ENCODE measurements around the gene FLYWCH1. TPM values are rescaled to one million over a fixed set of nuclear protein-coding genes. Genes with fewer than 3 reads are reported as not detected.

Gene FLYWCH1
- total and polyA plus RNA-seq, 2 donors (not counting 1 experiment from before 2014, with no cell fraction given), result 12.0 to 58.5 TPM

GRCh38 chr16:2866431-2866830, 45.3 kb upstream of the FLYWCH1 start:
- H3K4me3 ChIP-seq (replicated peaks in 1 of 4; ENCODE audit: control extremely low read depth in 1 of 4, insufficient read depth in 1 of 4, low read depth in 3 of 4, low read length in 4 of 4), result no peak overlapping the region
- H3K4me2 ChIP-seq (ENCODE audit: extremely low read depth, insufficient read depth, low read length), result no peak overlapping the region
- H3K27me3 ChIP-seq (ENCODE audit: control insufficient read depth, insufficient read depth, low read length), result no peaks in the 10 kb centered on the region
- no peaks in the 10 kb centered on the region for H3K79me2 ChIP-seq (ENCODE audit: control insufficient read depth, insufficient read depth, low read length)
- no peak for DNase-seq (ENCODE audit: low read depth in 2 of 2)
- no peaks in the 10 kb centered on the region for H4K20me1 ChIP-seq (ENCODE audit: control insufficient read depth, extremely low read depth, insufficient read depth, low read length)
- no peaks in the 10 kb centered on the region for H3K4me1 ChIP-seq (ENCODE audit: control insufficient read depth, extremely low read depth, insufficient read depth, low read length)
- no peak overlapping the region for H2AFZ ChIP-seq (ENCODE audit: low read length)
- TF ChIP-seq, protein P1, sequence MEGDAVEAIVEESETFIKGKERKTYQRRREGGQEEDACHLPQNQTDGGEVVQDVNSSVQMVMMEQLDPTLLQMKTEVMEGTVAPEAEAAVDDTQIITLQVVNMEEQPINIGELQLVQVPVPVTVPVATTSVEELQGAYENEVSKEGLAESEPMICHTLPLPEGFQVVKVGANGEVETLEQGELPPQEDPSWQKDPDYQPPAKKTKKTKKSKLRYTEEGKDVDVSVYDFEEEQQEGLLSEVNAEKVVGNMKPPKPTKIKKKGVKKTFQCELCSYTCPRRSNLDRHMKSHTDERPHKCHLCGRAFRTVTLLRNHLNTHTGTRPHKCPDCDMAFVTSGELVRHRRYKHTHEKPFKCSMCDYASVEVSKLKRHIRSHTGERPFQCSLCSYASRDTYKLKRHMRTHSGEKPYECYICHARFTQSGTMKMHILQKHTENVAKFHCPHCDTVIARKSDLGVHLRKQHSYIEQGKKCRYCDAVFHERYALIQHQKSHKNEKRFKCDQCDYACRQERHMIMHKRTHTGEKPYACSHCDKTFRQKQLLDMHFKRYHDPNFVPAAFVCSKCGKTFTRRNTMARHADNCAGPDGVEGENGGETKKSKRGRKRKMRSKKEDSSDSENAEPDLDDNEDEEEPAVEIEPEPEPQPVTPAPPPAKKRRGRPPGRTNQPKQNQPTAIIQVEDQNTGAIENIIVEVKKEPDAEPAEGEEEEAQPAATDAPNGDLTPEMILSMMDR (conservative IDR thresholded peaks at IDR 0.05 in 1 of 2, IDR thresholded peaks at IDR 0.05 in 1 of 2; ENCODE audit: low read depth in 1 of 2, low read length in 2 of 2), result no peak
- TF ChIP-seq EZH2 (IDR thresholded peaks at IDR 0.05; ENCODE audit: low read length, missing control alignments), result no peak
- no peak overlapping the region for H3K27ac ChIP-seq (ENCODE audit: insufficient read depth, low read length)
- H3K36me3 ChIP-seq (ENCODE audit: control insufficient read depth, insufficient read depth, low read length), result no peaks in the 10 kb centered on the region
- H3K9ac ChIP-seq (ENCODE audit: insufficient read depth, low read length), result no peak overlapping the region
- H3K9me3 ChIP-seq (ENCODE audit: control insufficient read depth, insufficient read depth, low read depth, low read length), result no peaks in the 10 kb centered on the region

GRCh38 chr16:2867661-2867986, 44.1 kb upstream of the FLYWCH1 start:
- Histone ChIP-seq H3K9me3 (ENCODE audit: control insufficient read depth, insufficient read depth, low read depth, low read length) (no peaks in the 10 kb centered on the region), H3K4me2 (ENCODE audit: extremely low read depth, insufficient read depth, low read length) (peak overlapping the region; percentile 75), H3K27ac (ENCODE audit: insufficient read depth, low read length) (peak overlapping the region; percentile 91), H3K4me1 (ENCODE audit: control insufficient read depth, extremely low read depth, insufficient read depth, low read length) (no peaks in the 10 kb centered on the region), H2AFZ (ENCODE audit: low read length) (peak overlapping the region; percentile 97), H3K36me3 (ENCODE audit: control insufficient read depth, insufficient read depth, low read length) (no peaks in the 10 kb centered on the region), H3K4me3 (replicated peaks in 1 of 4; ENCODE audit: control extremely low read depth in 1 of 4, insufficient read depth in 1 of 4, low read depth in 3 of 4, low read length in 4 of 4) (peak overlapping the region; percentile 32 to 77 (median 60)), H3K9ac (ENCODE audit: insufficient read depth, low read length) (peak overlapping the region; percentile 84), H3K27me3 (ENCODE audit: control insufficient read depth, insufficient read depth, low read length) (no peaks in the 10 kb centered on the region), H4K20me1 (ENCODE audit: control insufficient read depth, extremely low read depth, insufficient read depth, low read length) (no peaks in the 10 kb centered on the region), H3K79me2 (ENCODE audit: control insufficient read depth, insufficient read depth, low read length) (no peaks in the 10 kb centered on the region)
- DNase-seq (ENCODE audit: low read depth in 2 of 2), result no peak
- TF ChIP-seq EZH2 (IDR thresholded peaks at IDR 0.05; ENCODE audit: low read length, missing control alignments), result no peak
- TF ChIP-seq, protein P1 (conservative IDR thresholded peaks at IDR 0.05 in 1 of 2, IDR thresholded peaks at IDR 0.05 in 1 of 2; ENCODE audit: low read depth in 1 of 2, low read length in 2 of 2), result no peak

- H3K27ac ChIP-seq (ENCODE audit: insufficient read depth, low read length), result peak overlapping the region; percentile 91
- H3K9me3 ChIP-seq (ENCODE audit: control insufficient read depth, insufficient read depth, low read depth, low read length), result no peaks in the 10 kb centered on the region
- H3K79me2 ChIP-seq (ENCODE audit: control insufficient read depth, insufficient read depth, low read length), result no peaks in the 10 kb centered on the region
- peak overlapping the region; percentile 32 to 77 (median 60) for H3K4me3 ChIP-seq (replicated peaks in 1 of 4; ENCODE audit: control extremely low read depth in 1 of 4, insufficient read depth in 1 of 4, low read depth in 3 of 4, low read length in 4 of 4)
- H3K9ac ChIP-seq (ENCODE audit: insufficient read depth, low read length), result peak overlapping the region; percentile 84
- H3K27me3 ChIP-seq (ENCODE audit: control insufficient read depth, insufficient read depth, low read length), result no peaks in the 10 kb centered on the region
- H4K20me1 ChIP-seq (ENCODE audit: control insufficient read depth, extremely low read depth, insufficient read depth, low read length), result no peaks in the 10 kb centered on the region
- H3K4me1 ChIP-seq (ENCODE audit: control insufficient read depth, extremely low read depth, insufficient read depth, low read length), result no peaks in the 10 kb centered on the region
- peak; percentile 91 to 92 for DNase-seq (ENCODE audit: low read depth in 2 of 2)
- TF ChIP-seq EZH2 (IDR thresholded peaks at IDR 0.05; ENCODE audit: low read length, missing control alignments), result no peak
- TF ChIP-seq, protein P1 (conservative IDR thresholded peaks at IDR 0.05 in 1 of 2, IDR thresholded peaks at IDR 0.05 in 1 of 2; ENCODE audit: low read depth in 1 of 2, low read length in 2 of 2), result peak; percentile 85 to 88
- peak overlapping the region; percentile 97 for H2AFZ ChIP-seq (ENCODE audit: low read length)
- H3K4me2 ChIP-seq (ENCODE audit: extremely low read depth, insufficient read depth, low read length), result peak overlapping the region; percentile 75
- no peaks in the 10 kb centered on the region for H3K36me3 ChIP-seq (ENCODE audit: control insufficient read depth, insufficient read depth, low read length)
Measured at GRCh38 chr16:2867987-2868789, 43.5 kb upstream of the FLYWCH1 start.

All from fibroblast of lung (primary cell).